MM.1S (cell line): Measurements from ENCODE around the gene HMGB2.

Experiments
- DNase-seq: peaks from one replicate; pipeline ENCODE4 v3.0.0-alpha.2; 2015
- H2AFZ ChIP-seq: fragments of 300-600 bp; sonication (generic); 2 replicates; pipeline ENCODE4 v1.6.0; 2016; ENCODE audit warnings: antibody characterized with exemption, low read length
- H3F3A ChIP-seq: fragments of 300-600 bp; sonication (generic); 2 replicates; pipeline ENCODE4 v1.6.1; 2016; ENCODE audit warnings: mild to moderate bottlenecking, antibody characterized with exemption, low read length, moderate library complexity, mixed read lengths; ENCODE audit not compliant: insufficient read depth
- H3K27ac ChIP-seq: fragments of 300-600 bp; sonication (generic); 2 replicates; pipeline ENCODE4 v1.5.1; 2016; ENCODE audit warnings: mild to moderate bottlenecking, low read length
- H3K27me3 ChIP-seq: fragments of 300-600 bp; sonication (generic); replicated peaks from 2 replicates; pipeline ENCODE4 v1.6.0; 2016; ENCODE audit warnings: low read length; ENCODE audit not compliant: insufficient read depth
- H3K36me3 ChIP-seq: fragments of 300-600 bp; sonication (generic); replicated peaks from 2 replicates; pipeline ENCODE4 v1.6.1; 2016; ENCODE audit warnings: mild to moderate bottlenecking, low read length, mixed read lengths; ENCODE audit not compliant: insufficient read depth
- H3K4me1 ChIP-seq: fragments of 300-600 bp; sonication (generic); 2 replicates; pipeline ENCODE4 v1.6.1; 2016; ENCODE audit warnings: low read length, mixed read lengths
- H3K4me2 ChIP-seq: fragments of 300-600 bp; sonication (generic); 2 replicates; pipeline ENCODE4 v1.6.0; 2016; ENCODE audit warnings: low read depth, low read length
- H3K4me3 ChIP-seq: fragments of 300-600 bp; sonication (generic); 2 replicates; pipeline ENCODE4 v1.5.1; 2016; ENCODE audit warnings: low read length, mixed read lengths
- H3K79me2 ChIP-seq: fragments of 300-600 bp; sonication (generic); 2 replicates; pipeline ENCODE4 v1.6.1; 2016; ENCODE audit warnings: mixed run types, low read length, mixed read lengths
- H3K9ac ChIP-seq: fragments of 300-600 bp; sonication (generic); 2 replicates; pipeline ENCODE4 v1.6.1; 2016; ENCODE audit warnings: low read length, mixed read lengths
- H3K9me2 ChIP-seq: fragments of 300-600 bp; sonication (generic); replicated peaks from 2 replicates; pipeline ENCODE4 v1.6.1; 2016; ENCODE audit warnings: mild to moderate bottlenecking, low read length, mixed read lengths; ENCODE audit not compliant: insufficient read depth
- H3K9me3 ChIP-seq: fragments of 300-600 bp; sonication (generic); replicated peaks from 2 replicates; pipeline ENCODE4 v1.6.1; 2016; ENCODE audit warnings: mild to moderate bottlenecking, low read length, mixed read lengths; ENCODE audit not compliant: insufficient read depth
- H4K20me1 ChIP-seq: fragments of 300-600 bp; sonication (generic); 2 replicates; pipeline ENCODE4 v1.6.1; 2016; ENCODE audit warnings: mild to moderate bottlenecking, low read length, moderate library complexity, mixed read lengths; ENCODE audit not compliant: insufficient read depth
- EZH2 ChIP-seq: fragments of 300-600 bp; sonication (generic); optimal IDR thresholded peaks from 2 replicates; pipeline ENCODE3; 2017; ENCODE audit warnings: low read depth, mild to moderate bottlenecking, antibody characterized with exemption, low read length, mixed read lengths
- EZH2phosphoT487 ChIP-seq: fragments of 300-600 bp; sonication (generic); IDR thresholded peaks from 2 replicates; pipeline ENCODE4 v1.6.1; 2018; ENCODE audit warnings: antibody characterized with exemption, low read length
- TF ChIP-seq, protein P1 (sequence below): fragments of 300-600 bp; sonication (generic); IDR thresholded peaks from 2 replicates; pipeline ENCODE4 v1.5.1; 2016; ENCODE audit warnings: antibody characterized with exemption, low read length, mixed read lengths

HMGB2 gene

DNA sequence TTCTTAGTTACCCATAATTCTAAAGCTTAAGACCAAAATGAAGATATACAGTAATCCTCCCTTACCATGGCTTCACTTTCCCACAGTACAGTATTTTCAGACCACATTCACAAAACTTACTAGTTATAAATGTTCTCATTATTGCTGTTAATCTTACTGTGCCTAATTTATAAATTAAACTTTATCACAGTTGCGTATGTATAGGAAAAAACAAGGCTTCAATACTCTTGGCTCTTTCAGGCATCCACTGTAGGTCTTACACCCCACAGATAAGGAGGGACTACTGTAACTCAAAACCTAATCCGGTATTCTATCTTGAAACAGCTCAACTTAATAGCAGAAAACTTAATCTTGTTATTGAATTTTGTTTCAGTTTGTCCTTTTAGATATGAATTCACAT, 3.6 kb downstream of the HMGB2 start:
- no peak overlapping the region for H3K27ac ChIP-seq
- DNase-seq = no peak
- H3K9ac ChIP-seq = no peak overlapping the region
- no peak overlapping the region for H2AFZ ChIP-seq
- no peak overlapping the region for H3K4me3 ChIP-seq
- no peak overlapping the region for H3K4me2 ChIP-seq
- H3K4me1 ChIP-seq = peaks cover 5% of the 10 kb centered on the region; the same call in 1 of the 2 replicates
- TF ChIP-seq, protein P1, sequence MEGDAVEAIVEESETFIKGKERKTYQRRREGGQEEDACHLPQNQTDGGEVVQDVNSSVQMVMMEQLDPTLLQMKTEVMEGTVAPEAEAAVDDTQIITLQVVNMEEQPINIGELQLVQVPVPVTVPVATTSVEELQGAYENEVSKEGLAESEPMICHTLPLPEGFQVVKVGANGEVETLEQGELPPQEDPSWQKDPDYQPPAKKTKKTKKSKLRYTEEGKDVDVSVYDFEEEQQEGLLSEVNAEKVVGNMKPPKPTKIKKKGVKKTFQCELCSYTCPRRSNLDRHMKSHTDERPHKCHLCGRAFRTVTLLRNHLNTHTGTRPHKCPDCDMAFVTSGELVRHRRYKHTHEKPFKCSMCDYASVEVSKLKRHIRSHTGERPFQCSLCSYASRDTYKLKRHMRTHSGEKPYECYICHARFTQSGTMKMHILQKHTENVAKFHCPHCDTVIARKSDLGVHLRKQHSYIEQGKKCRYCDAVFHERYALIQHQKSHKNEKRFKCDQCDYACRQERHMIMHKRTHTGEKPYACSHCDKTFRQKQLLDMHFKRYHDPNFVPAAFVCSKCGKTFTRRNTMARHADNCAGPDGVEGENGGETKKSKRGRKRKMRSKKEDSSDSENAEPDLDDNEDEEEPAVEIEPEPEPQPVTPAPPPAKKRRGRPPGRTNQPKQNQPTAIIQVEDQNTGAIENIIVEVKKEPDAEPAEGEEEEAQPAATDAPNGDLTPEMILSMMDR = no peak
- TF ChIP-seq EZH2 = no peak
- no peak for TF ChIP-seq EZH2phosphoT487
- peaks cover 9% of the 10 kb centered on the region; the same call in 1 of the 2 replicates for H4K20me1 ChIP-seq
- H3K36me3 ChIP-seq = peaks cover 19% of the 10 kb centered on the region; the same call in 1 of the 2 replicates
- no peaks in the 10 kb centered on the region for H3K27me3 ChIP-seq
- no peaks in the 10 kb centered on the region for H3K9me2 ChIP-seq
- peaks cover 33% of the 10 kb centered on the region for H3K79me2 ChIP-seq
- H3K9me3 ChIP-seq = no peaks in the 10 kb centered on the region
- H3F3A ChIP-seq = peaks cover 62% of the 10 kb centered on the region

DNA sequence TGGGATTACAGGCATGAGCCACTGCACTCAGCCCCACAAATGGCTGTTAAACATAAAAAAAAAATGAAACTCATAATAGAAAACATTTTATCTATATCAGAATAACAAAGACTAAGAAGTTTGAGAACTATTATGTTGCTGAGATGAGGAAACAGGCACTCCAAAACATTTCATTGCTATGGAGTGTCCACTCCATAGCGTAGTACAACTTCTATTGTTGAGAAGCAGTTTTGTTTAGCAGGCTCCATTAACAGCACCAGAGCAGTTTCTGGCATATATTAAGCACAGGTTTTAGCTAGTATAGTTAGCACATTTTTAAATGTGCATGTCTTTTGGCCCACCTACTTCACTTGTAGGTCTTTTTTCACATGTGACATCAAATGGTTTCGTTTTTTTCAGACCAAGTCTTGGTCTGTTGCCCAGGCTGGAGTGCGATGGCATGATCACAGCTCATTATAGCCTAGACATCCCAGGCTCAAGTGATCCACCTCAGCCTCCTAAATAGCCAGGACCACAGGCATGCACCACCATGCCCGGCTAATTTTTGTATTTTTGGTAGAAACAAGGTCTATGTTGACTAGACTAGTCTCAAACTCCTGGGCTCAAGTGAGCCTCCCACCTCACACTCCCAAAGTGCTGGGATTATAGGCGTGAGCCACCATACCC, 5.8 kb downstream of the HMGB2 start:
- DNase-seq = no peak
- Histone ChIP-seq H3K79me2 (peaks cover 26% of the 10 kb centered on the region), H3K4me1 (peaks cover 5% of the 10 kb centered on the region; the same call in 1 of the 2 replicates), H3F3A (peaks cover 60% of the 10 kb centered on the region), H3K9me2 (no peaks in the 10 kb centered on the region), H3K36me3 (peaks cover 19% of the 10 kb centered on the region; the same call in 1 of the 2 replicates), H3K27me3 (no peaks in the 10 kb centered on the region), H3K4me3 (no peak overlapping the region), H4K20me1 (peaks cover 9% of the 10 kb centered on the region; the same call in 1 of the 2 replicates), H3K27ac (no peak overlapping the region), H2AFZ (no peak overlapping the region), H3K9me3 (no peaks in the 10 kb centered on the region), H3K9ac (no peak overlapping the region), H3K4me2 (no peak overlapping the region)
- TF ChIP-seq, protein P1 = no peak
- no peak for TF ChIP-seq EZH2
- no peak for TF ChIP-seq EZH2phosphoT487

DNA sequence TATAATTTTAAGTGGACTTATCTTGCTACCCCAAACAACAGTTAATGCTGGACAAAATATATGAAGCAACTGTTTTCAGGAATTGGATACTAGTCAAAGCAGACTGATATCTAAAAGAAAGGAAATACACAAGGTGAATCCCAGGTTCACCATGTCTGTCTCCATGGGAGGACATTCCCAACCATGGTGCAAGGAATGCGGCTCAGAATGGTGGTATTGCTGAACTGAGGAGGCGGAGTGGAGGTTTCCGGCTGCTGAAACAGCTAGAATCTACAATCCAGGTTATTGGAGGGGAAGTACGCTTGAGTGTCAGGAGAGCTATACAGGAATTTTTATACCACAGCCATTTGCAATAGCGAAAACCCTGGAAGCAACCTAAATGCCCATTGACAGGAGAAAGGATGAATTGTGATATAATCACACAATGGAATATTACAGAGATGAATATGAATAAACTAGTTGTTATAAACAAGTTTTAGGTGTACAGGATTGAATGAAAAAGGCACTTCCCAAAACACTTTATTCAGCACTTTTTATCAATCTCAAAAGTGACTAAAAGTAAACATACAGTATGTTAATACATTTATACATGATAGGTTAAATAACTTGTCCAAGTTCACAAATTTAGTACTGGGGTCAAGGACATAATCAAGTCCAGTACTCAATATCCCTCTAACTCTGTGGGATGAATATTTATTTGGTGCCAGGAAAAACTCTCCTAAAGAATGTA, 9.0 kb downstream of the HMGB2 start:
- H3K27ac ChIP-seq = no peak overlapping the region

More for the DNA sequence above, 9.0 kb downstream of the HMGB2 start:
- H3K27me3 ChIP-seq = no peaks in the 10 kb centered on the region
- H3K9ac ChIP-seq = no peak overlapping the region
- H3K4me3 ChIP-seq = no peak overlapping the region
- DNase-seq = no peak
- H3K9me2 ChIP-seq = no peaks in the 10 kb centered on the region
- no peak overlapping the region for H2AFZ ChIP-seq
- no peaks in the 10 kb centered on the region; the same call in 1 of the 2 replicates for H4K20me1 ChIP-seq
- H3F3A ChIP-seq = peaks cover 44% of the 10 kb centered on the region
- no peak overlapping the region for H3K4me2 ChIP-seq
- TF ChIP-seq, protein P1 = no peak
- no peak for TF ChIP-seq EZH2
- TF ChIP-seq EZH2phosphoT487 = no peak
- H3K9me3 ChIP-seq = no peaks in the 10 kb centered on the region
- 0 out of 2 replicates have a peak, but pooled peaks cover under 1% of the 10 kb centered on the region for H3K79me2 ChIP-seq
- no peaks in the 10 kb centered on the region for H3K4me1 ChIP-seq
- peaks cover 2% of the 10 kb centered on the region; the same call in 1 of the 2 replicates for H3K36me3 ChIP-seq
